Measurements from ENCODE around the gene SART3.

SART3 gene

GRCh38 chr12:108565976-108566375, 5.0 kb upstream of the SART3 start:
- peak; percentile 76 for DNase-seq (ENCODE audit: low read depth)
- TF ChIP-seq CTCF (conservative IDR thresholded peaks at IDR 0.05; ENCODE audit: low read depth, low read length) = no peak
- H3K4me3 ChIP-seq (ENCODE audit: low read depth, low read length) = no peak overlapping the region

DNA sequence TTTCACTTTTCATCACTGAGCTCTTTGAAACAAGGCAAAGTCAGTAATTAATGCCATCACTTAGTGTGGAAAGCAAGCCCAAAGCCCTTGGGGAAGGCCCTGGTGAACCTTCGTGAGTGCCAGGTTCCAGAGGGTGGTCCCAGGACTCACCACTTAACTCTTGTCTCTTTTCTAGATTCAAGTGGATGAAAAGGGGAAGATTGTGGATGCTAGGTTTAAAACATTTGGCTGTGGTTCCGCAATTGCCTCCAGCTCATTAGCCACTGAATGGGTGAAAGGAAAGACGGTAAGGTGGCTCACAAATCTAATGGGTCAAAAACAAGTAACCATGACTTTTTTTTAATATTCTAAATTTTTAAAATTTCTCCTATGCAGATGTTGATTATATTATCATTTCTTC, 4.2 kb upstream of the SART3 start:
- DNase-seq (ENCODE audit: low read depth) = no peak
- no peak overlapping the region for H3K4me3 ChIP-seq (ENCODE audit: low read depth, low read length)
- TF ChIP-seq CTCF (conservative IDR thresholded peaks at IDR 0.05; ENCODE audit: low read depth, low read length) = no peak

DNA sequence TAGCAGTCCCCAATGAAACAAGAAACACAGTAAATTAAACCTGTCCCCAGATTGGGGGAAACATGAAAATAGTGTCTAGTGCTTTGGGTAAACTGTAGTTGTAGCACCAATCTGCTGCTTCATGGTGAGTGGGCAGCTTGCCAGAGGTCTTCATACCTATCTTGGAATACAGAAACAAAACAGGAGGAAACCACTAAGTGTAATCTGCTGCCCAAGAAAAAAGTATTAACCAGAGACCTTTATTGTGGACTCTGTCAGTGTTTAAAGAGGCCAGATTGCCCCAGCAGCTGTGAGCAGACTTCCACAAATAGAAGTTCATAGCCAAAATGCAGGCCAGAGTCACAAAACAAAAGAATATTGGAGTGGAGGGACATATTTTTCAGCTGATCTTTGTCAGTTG, 3.8 kb upstream of the SART3 start:
- no peak overlapping the region for H3K4me3 ChIP-seq (ENCODE audit: low read depth, low read length)
- no peak for TF ChIP-seq CTCF (conservative IDR thresholded peaks at IDR 0.05; ENCODE audit: low read depth, low read length)
- peak; percentile 23 for DNase-seq (ENCODE audit: low read depth)

DNA sequence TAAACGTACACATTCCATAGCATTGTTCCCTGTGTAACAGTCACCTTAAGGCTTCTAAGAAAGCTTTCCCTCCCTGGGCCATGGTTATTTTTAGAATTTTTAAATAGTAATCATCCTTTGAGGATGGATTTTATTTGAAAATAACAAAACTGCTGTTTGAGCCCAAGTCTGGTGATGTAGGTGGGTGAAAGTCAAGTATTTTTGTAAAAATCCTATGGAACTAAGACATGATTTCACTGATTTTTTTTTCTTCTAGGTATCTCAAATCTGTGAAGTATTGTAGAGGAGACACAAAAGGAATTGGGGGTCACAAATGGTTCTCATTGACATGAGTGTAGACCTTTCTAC, 2.8 kb upstream of the SART3 start:
- H3K4me3 ChIP-seq (ENCODE audit: low read depth, low read length) = peak overlapping the region; percentile 81
- DNase-seq (ENCODE audit: low read depth) = no peak
- TF ChIP-seq CTCF (conservative IDR thresholded peaks at IDR 0.05; ENCODE audit: low read depth, low read length) = no peak

DNA sequence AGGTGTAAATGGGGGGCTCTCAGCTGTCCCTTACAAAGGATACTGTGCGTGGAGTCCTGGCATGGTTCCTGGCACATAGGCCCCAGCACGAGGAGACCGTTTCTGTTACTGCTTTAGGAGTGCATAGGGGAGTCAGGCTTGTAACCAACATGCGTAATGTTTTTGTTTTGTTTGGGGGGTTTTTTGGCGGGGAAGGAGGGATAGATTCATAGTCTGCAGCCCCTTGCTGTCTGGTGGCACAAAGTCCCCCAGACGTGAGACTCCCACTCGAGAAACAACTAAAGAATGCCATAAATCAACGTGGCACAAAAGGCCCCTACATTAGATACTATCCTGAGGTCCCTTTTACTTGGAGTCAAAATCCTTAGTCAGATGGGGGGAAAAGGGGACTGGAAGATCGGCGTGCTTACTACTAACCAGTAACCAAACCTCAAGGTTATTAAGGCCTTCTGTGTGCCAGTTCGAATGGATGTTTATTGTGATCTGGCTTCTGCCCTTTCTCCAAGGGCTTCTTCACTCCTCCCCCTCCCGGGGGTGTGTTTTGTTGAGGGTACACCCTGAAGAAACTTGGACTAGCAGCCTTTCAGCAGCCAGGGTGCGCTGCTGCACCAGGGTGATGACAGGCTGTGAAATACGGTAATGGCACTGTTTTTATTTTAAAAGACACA, 2.3 kb upstream of the SART3 start:
- peak; percentile 94 for DNase-seq (ENCODE audit: low read depth)
- TF ChIP-seq CTCF (conservative IDR thresholded peaks at IDR 0.05; ENCODE audit: low read depth, low read length) = peak; percentile 99
- H3K4me3 ChIP-seq (ENCODE audit: low read depth, low read length) = peak overlapping the region; percentile 81

GRCh38 chr12:108562348-108563135, 1.6 kb upstream of the SART3 start, which contains the start of gene ISCU:
TSS of gene ISCU (plus strand) at chr12:108562596. CDS start at chr12:108562623, 27 bp downstream.
- H3K4me3 ChIP-seq (ENCODE audit: low read depth, low read length) = peak within 1 kb of the TSS; percentile 81
- TF ChIP-seq CTCF (conservative IDR thresholded peaks at IDR 0.05; ENCODE audit: low read depth, low read length) = no peak
- peak; percentile 98 for DNase-seq (ENCODE audit: low read depth)

Measured in choroid plexus epithelial cell (primary cell).